Activated T-cell treated with anti-CD3 and anti-CD28 coated beads for 4 hours (primary cell): ENCODE measurements around the gene ANKRD18B.
"Not testable (repeated sequence)": the region's sequence is repeated elsewhere in the genome, so short reads cannot be mapped to it uniquely, and the experiment has no call there.

Experiments
- DNase-seq: peaks from one replicate; pipeline ENCODE4 v3.0.0-alpha.2; 2020

Gene ANKRD18B

GRCh38 chr9:33535541-33535940, 11.5 kb downstream of the ANKRD18B start:
- no peak for DNase-seq

GRCh38 chr9:33543463-33543862, 19.4 kb downstream of the ANKRD18B start:
- not testable (repeated sequence) for DNase-seq

GRCh38 chr9:33545715-33546114, 21.7 kb downstream of the ANKRD18B start:
- not testable (repeated sequence) for DNase-seq

- DNase-seq = not testable (repeated sequence)
Observed at GRCh38 chr9:33548816-33549215, 24.8 kb downstream of the ANKRD18B start.

GRCh38 chr9:33549418-33549817, 25.4 kb downstream of the ANKRD18B start:
- DNase-seq = not testable (repeated sequence)

GRCh38 chr9:33551183-33551582, 27.1 kb downstream of the ANKRD18B start:
- not testable (repeated sequence) for DNase-seq

GRCh38 chr9:33552315-33552725, 28.3 kb downstream of the ANKRD18B start:
- DNase-seq = not testable (repeated sequence)

GRCh38 chr9:33560217-33560616, 36.2 kb downstream of the ANKRD18B start:
- not testable (repeated sequence) for DNase-seq

GRCh38 chr9:33562196-33562595, 38.1 kb downstream of the ANKRD18B start:
- not testable (repeated sequence) for DNase-seq

GRCh38 chr9:33567776-33568175, 43.7 kb downstream of the ANKRD18B start:
- not testable (repeated sequence) for DNase-seq

- not testable (repeated sequence) for DNase-seq
Observed at GRCh38 chr9:33577786-33578185, 53.7 kb downstream of the ANKRD18B start.

- not testable (repeated sequence) for DNase-seq
Observed at GRCh38 chr9:33579996-33580395, 55.9 kb downstream of the ANKRD18B start.

- DNase-seq = not testable (repeated sequence)
Observed at GRCh38 chr9:33582686-33583085, 58.6 kb downstream of the ANKRD18B start.

- DNase-seq = not testable (repeated sequence)
Observed at GRCh38 chr9:33586128-33586527, 62.1 kb downstream of the ANKRD18B start.

GRCh38 chr9:33587799-33588198, 63.7 kb downstream of the ANKRD18B start:
- not testable (repeated sequence) for DNase-seq

- DNase-seq = not testable (repeated sequence)
Observed at GRCh38 chr9:33588876-33589275, 64.8 kb downstream of the ANKRD18B start.

GRCh38 chr9:33590857-33591256, 66.8 kb downstream of the ANKRD18B start:
- DNase-seq = not testable (repeated sequence)

GRCh38 chr9:33596974-33597373, 72.9 kb downstream of the ANKRD18B start:
- not testable (repeated sequence) for DNase-seq

GRCh38 chr9:33597386-33597785, 73.3 kb downstream of the ANKRD18B start:
- not testable (repeated sequence) for DNase-seq

- not testable (repeated sequence) for DNase-seq
Observed at GRCh38 chr9:33598796-33599379, 74.8 kb downstream of the ANKRD18B start.

GRCh38 chr9:33600911-33601310, 76.9 kb downstream of the ANKRD18B start:
- DNase-seq = not testable (repeated sequence)

- not testable (repeated sequence) for DNase-seq
Observed at GRCh38 chr9:33604249-33604648, 80.2 kb downstream of the ANKRD18B start.

- DNase-seq = not testable (repeated sequence)
Observed at GRCh38 chr9:33604936-33605335, 80.9 kb downstream of the ANKRD18B start.

- DNase-seq = no peak
Observed at GRCh38 chr9:33611358-33611757, 87.3 kb downstream of the ANKRD18B start.

GRCh38 chr9:33612410-33612809, 88.4 kb downstream of the ANKRD18B start:
- not testable (repeated sequence) for DNase-seq
